Smooth muscle cell (in vitro differentiated cells): ENCODE results near the gene PDPK1. TPM values are rescaled to one million over a fixed set of nuclear protein-coding genes. Genes with fewer than 3 reads are reported as not detected.
"Not testable (repeated sequence)": the region's sequence is repeated elsewhere in the genome, so short reads cannot be mapped to it uniquely, and the experiment has no call there.

Experiments used
- DNase-seq: peaks from one replicate; lab custom pipeline; 2025; ENCODE audit not compliant: unreplicated experiment; lab: John Stamatoyannopoulos, UW
- H2AFZ ChIP-seq: fragments of 200-600 bp; sonication (generic); 2 replicates; pipeline ENCODE4 v1.6.0; 2016; ENCODE audit warnings: antibody characterized with exemption, low read depth, mild to moderate bottlenecking
- H3F3A ChIP-seq: fragments of 200-600 bp; sonication (generic); 2 replicates; pipeline ENCODE4 v1.6.0; 2017; ENCODE audit warnings: antibody characterized with exemption, low read depth
- H3K27ac ChIP-seq: fragments of 200-600 bp; sonication (generic); 2 replicates; pipeline ENCODE4 v1.5.1; 2016; ENCODE audit warnings: low read depth, mild to moderate bottlenecking
- H3K27me3 ChIP-seq: fragments of 200-600 bp; sonication (generic); 2 replicates; pipeline ENCODE4 v1.6.1; 2016; ENCODE audit warnings: low read depth, mild to moderate bottlenecking
- H3K36me3 ChIP-seq: fragments of 200-600 bp; sonication (generic); 2 replicates; pipeline ENCODE4 v1.5.1; 2016; ENCODE audit warnings: low read depth
- H3K4me1 ChIP-seq: fragments of 200-600 bp; sonication (generic); 2 replicates; pipeline ENCODE4 v1.5.1; 2016; ENCODE audit warnings: low read depth
- H3K4me2 ChIP-seq: fragments of 200-600 bp; sonication (generic); 2 replicates; pipeline ENCODE4 v1.6.0; 2016; ENCODE audit warnings: mild to moderate bottlenecking
- H3K4me3 ChIP-seq: fragments of 200-600 bp; sonication (generic); 2 replicates; pipeline ENCODE4 v1.5.1; 2016; ENCODE audit warnings: mild to moderate bottlenecking
- H3K79me2 ChIP-seq: fragments of 200-600 bp; sonication (generic); 2 replicates; pipeline ENCODE4 v1.6.0; 2016; ENCODE audit warnings: low read depth, mild to moderate bottlenecking
- H3K9ac ChIP-seq: fragments of 200-600 bp; sonication (generic); 2 replicates; pipeline ENCODE4 v1.6.0; 2016; ENCODE audit warnings: low read depth
- H3K9me3 ChIP-seq: fragments of 200-600 bp; sonication (generic); replicated peaks from 2 replicates; pipeline ENCODE4 v1.5.1; 2016; ENCODE audit warnings: low read depth
- H4K20me1 ChIP-seq: fragments of 200-600 bp; sonication (generic); 2 replicates; pipeline ENCODE4 v1.6.0; 2016; ENCODE audit warnings: low read depth
- CTCF ChIP-seq: fragments of 200-600 bp; sonication (generic); IDR thresholded peaks from 2 replicates; pipeline ENCODE4 v1.5.1; 2017; ENCODE audit warnings: borderline replicate concordance, mild to moderate bottlenecking, antibody characterized with exemption; ENCODE audit not compliant: insufficient read depth, poor library complexity, severe bottlenecking
- WGBS: methylation state at CpG from one replicate; pipeline ENCODE4 v1.1.7; 2016; ENCODE audit warnings: low lambda C conversion rate; 5-methylcytosine and 5-hydroxymethylcytosine counted together
- polyA plus RNA-seq: library from polyadenylated mRNA; unstranded; fragments of >200 nt; fragmentation: Nextera tagmentation; extraction: Ambion mirVana; gene quantifications from 2 replicates; pipeline ENCODE4 v1.2.1, GENCODE V29; 2016
- total RNA-seq: library from RNA; depleted of rRNA; stranded (reverse); fragments of >200 nt; gene quantifications from 2 replicates; pipeline ENCODE4 v1.2.3, GENCODE V29; 2014

The PDPK1 gene
- total and polyA plus RNA-seq, 2 experiments from 2014 or later = 16.4 to 23.8 TPM

GRCh38 chr16:2533912-2534311 is 3.9 kb upstream of the PDPK1 start:
- Histone ChIP-seq H3K4me3 (no peak overlapping the region), H3K9ac (no peak overlapping the region), H3K9me3 (no peaks in the 10 kb centered on the region), H2AFZ (no peak overlapping the region), H3K79me2 (peaks cover 5% of the 10 kb centered on the region), H4K20me1 (peaks cover 5% of the 10 kb centered on the region), H3K36me3 (no peaks in the 10 kb centered on the region), H3K4me2 (no peak overlapping the region), H3K4me1 (peaks cover 6% of the 10 kb centered on the region), H3K27ac (no peak overlapping the region), H3F3A (peaks cover 15% of the 10 kb centered on the region), H3K27me3 (no peaks in the 10 kb centered on the region)
- TF ChIP-seq CTCF = no peak
- 95% methylated on average over 11 of the region's 11 CpGs for WGBS
- no peak for DNase-seq

GRCh38 chr16:2534335-2534734 is 3.5 kb upstream of the PDPK1 start:
- not testable (repeated sequence) for H3K9me3 ChIP-seq, H3K36me3 ChIP-seq, H3K4me3 ChIP-seq, H3K27me3 ChIP-seq, H4K20me1 ChIP-seq, H3K4me1 ChIP-seq, H3K4me2 ChIP-seq, H3K79me2 ChIP-seq, H2AFZ ChIP-seq, H3K27ac ChIP-seq, H3K9ac ChIP-seq, DNase-seq
- H3F3A ChIP-seq = peaks cover 15% of the 10 kb centered on the region
- WGBS = 94% methylated on average over 5 of the region's 5 CpGs

- Histone ChIP-seq H3K27ac (peak overlapping the region; percentile 72), H3K27me3 (no peaks in the 10 kb centered on the region), H3K9me3 (no peaks in the 10 kb centered on the region), H3K9ac (no peak overlapping the region), H3K79me2 (peaks cover 22% of the 10 kb centered on the region), H3F3A (peaks cover 15% of the 10 kb centered on the region), H2AFZ (no peak overlapping the region), H3K36me3 (no peaks in the 10 kb centered on the region), H3K4me3 (no peak overlapping the region), H3K4me2 (peak overlapping the region; percentile 32), H4K20me1 (peaks cover 22% of the 10 kb centered on the region), H3K4me1 (peaks cover 6% of the 10 kb centered on the region)
- no peak for DNase-seq
- no peak for TF ChIP-seq CTCF
- WGBS = 27% methylated on average over 9 of the region's 9 CpGs
These were observed 2.2 kb upstream of the PDPK1 start for GRCh38 chr16:2535625-2536013.

GRCh38 chr16:2539192-2539844 is 1.5 kb downstream of the PDPK1 start:
- not testable (repeated sequence) for H3K27me3 ChIP-seq, DNase-seq, H3K27ac ChIP-seq, H3K36me3 ChIP-seq, H3F3A ChIP-seq, H2AFZ ChIP-seq, H3K4me1 ChIP-seq, H3K9ac ChIP-seq, H3K9me3 ChIP-seq
- Histone ChIP-seq H3K79me2 (peaks cover 48% of the 10 kb centered on the region), H4K20me1 (peaks cover 49% of the 10 kb centered on the region), H3K4me3 (peak overlapping the region; percentile 60), H3K4me2 (peak overlapping the region; percentile 89)
- WGBS = 93% methylated on average over 24 of the region's 24 CpGs
